A549 (cell line): ENCODE measurements around the gene NUP214.

Source experiments
- HDAC2 ChIP-seq: fragments of 200-600 bp; sonication (generic); IDR thresholded peaks from 2 replicates; pipeline ENCODE4 v1.6.1; 2016
- TF ChIP-seq, protein P1 (sequence below): fragments of >200 bp; sonication (Bioruptor Twin); formaldehyde crosslinking; IDR thresholded peaks from 3 replicates; pipeline ENCODE4 v1.5.1; 2016
- TF ChIP-seq, protein P2 (sequence below): IDR thresholded peaks from 2 replicates; pipeline ENCODE4 v1.6.1; 2012

DNA sequence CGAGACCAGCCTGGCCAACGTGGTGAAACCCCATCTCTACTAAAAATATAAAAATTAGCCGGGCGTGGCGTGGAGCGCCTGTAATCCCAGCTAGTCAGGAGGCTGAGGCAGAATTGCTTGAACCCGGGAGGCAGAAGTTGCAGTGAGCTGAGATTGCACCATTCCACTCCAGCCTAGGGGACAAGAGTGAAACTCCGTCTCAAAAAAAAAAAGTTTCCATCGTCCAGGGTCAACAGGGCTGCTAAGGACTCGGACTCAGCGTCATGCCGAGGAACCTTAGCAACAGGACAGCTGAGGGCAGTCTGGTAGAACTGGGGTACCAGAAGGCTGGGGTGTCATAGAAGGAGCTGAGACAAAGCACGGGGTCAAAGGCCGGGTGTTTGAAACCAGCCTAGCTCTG lies 129.2 kb downstream of the NUP214 start:
- no peak for TF ChIP-seq HDAC2
- TF ChIP-seq, protein P1, sequence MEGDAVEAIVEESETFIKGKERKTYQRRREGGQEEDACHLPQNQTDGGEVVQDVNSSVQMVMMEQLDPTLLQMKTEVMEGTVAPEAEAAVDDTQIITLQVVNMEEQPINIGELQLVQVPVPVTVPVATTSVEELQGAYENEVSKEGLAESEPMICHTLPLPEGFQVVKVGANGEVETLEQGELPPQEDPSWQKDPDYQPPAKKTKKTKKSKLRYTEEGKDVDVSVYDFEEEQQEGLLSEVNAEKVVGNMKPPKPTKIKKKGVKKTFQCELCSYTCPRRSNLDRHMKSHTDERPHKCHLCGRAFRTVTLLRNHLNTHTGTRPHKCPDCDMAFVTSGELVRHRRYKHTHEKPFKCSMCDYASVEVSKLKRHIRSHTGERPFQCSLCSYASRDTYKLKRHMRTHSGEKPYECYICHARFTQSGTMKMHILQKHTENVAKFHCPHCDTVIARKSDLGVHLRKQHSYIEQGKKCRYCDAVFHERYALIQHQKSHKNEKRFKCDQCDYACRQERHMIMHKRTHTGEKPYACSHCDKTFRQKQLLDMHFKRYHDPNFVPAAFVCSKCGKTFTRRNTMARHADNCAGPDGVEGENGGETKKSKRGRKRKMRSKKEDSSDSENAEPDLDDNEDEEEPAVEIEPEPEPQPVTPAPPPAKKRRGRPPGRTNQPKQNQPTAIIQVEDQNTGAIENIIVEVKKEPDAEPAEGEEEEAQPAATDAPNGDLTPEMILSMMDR: no peak
- TF ChIP-seq, protein P2, sequence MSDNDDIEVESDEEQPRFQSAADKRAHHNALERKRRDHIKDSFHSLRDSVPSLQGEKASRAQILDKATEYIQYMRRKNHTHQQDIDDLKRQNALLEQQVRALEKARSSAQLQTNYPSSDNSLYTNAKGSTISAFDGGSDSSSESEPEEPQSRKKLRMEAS: no peak
